Measurements from ENCODE around the gene UCK2. TPM values are rescaled to one million over a fixed set of nuclear protein-coding genes. Genes with fewer than 3 reads are reported as not detected.

Gene UCK2
- total and polyA plus RNA-seq, 10 of the 15 experiments (the other 5 are each of a cell fraction or from before 2014, with no cell fraction given), result 55.3 to 106 (median 84.9) TPM

- H3K4me2 ChIP-seq (ENCODE audit: control insufficient read depth, insufficient read depth), result no peak overlapping the region
- TF ChIP-seq YY1 (IDR thresholded peaks at IDR 0.05; ENCODE audit: low read depth, low read length) (peak; percentile 50; the same call in 1 of the 2 replicates), MAX (IDR thresholded peaks at IDR 0.05; ENCODE audit: low read depth, low read length) (no peak), STAT3 (IDR thresholded peaks at IDR 0.05; ENCODE audit: low read depth, low read length) (0 out of 2 replicates have a peak, but pooled peaks have one; percentile 57), CTCF (IDR thresholded peaks at IDR 0.05 in 2 of 3, conservative IDR thresholded peaks at IDR 0.05 in 1 of 3; ENCODE audit: control insufficient read depth in 2 of 3, extremely low read depth in 1 of 3, insufficient read depth in 1 of 3, low read depth in 3 of 3, low read length in 3 of 3) (peak; percentile 71 to 78 (median 74)), POLR2AphosphoS2 (IDR thresholded peaks at IDR 0.05; ENCODE audit: low read depth, low read length) (no peak), ZBTB33 (IDR thresholded peaks at IDR 0.05) (no peak), BHLHE40 (IDR thresholded peaks at IDR 0.05; ENCODE audit: borderline replicate concordance in 1 of 2, low read depth in 2 of 2, low read length in 1 of 2) (no peak), IRF4 (IDR thresholded peaks at IDR 0.05; ENCODE audit: low read depth, low read length) (0 out of 2 replicates have a peak, but pooled peaks have one; percentile 11), RAD21 (IDR thresholded peaks at IDR 0.05; ENCODE audit: insufficient read depth, low read depth, low read length) (peak; percentile 87), HDGF (IDR thresholded peaks at IDR 0.05) (no peak), RELB (IDR thresholded peaks at IDR 0.05; ENCODE audit: low read depth) (no peak), SMC3 (IDR thresholded peaks at IDR 0.05; ENCODE audit: borderline replicate concordance, low read length) (peak; percentile 92), POU2F2 (IDR thresholded peaks at IDR 0.05; ENCODE audit: borderline replicate concordance, low read depth, low read length) (peak; percentile 26; the same call in 1 of the 3 replicates), ZNF24 (IDR thresholded peaks at IDR 0.05) (no peak)
- no peak overlapping the region for H3K4me3 ChIP-seq
- DNase-seq (ENCODE audit: low read depth, low spot score), result no peak
- peak; percentile 64 for FAIRE-seq
- no TSS peak for BruUV-seq (replicated peaks)
- peak; percentile 81 for ATAC-seq
- 61% methylated on average over 10 of the region's 10 CpGs for WGBS (ENCODE audit: insufficient coverage, insufficient replicate concordance, low lambda C conversion rate, missing lambda C conversion rate)
- ChIA-PET CTCF (interaction anchor here (0.8 to 10.0 kb wide), 26 partner anchors 12 to 563 kb away, joined by 3 to 192 read pairs (median 4); no protein-coding TSS in a partner anchor), RAD21 (ENCODE audit: unreplicated experiment) (interaction anchor here (0.9 to 2.8 kb wide), 6 partner anchors 237 to 551 kb away, joined by 3 to 15 read pairs (median 4); no protein-coding TSS in a partner anchor), SMC1A (ENCODE audit: uncharacterized antibody, unreplicated experiment) (interaction anchor here (0.7 to 3.6 kb wide), 10 partner anchors 14 to 561 kb away, joined by 3 to 25 read pairs (median 4); partner anchors contain the start of gene FAM78B), POLR2A (no interaction called here)
- intact Hi-C loops (cut with micrococcal nuclease; ENCODE audit: unreplicated experiment), result loop anchor here (1.0 to 2.0 kb wide), 3 partner anchors 331 to 551 kb away; no protein-coding TSS in a partner anchor
- H3K27ac ChIP-seq (ENCODE audit: control insufficient read depth, insufficient read depth), result no peak overlapping the region
- H3K27me3 ChIP-seq (replicated peaks in 1 of 2; ENCODE audit: control insufficient read depth in 2 of 2, insufficient read depth in 2 of 2, low read length in 1 of 2), result no peaks in the 10 kb centered on the region
- H2AFZ ChIP-seq (ENCODE audit: control insufficient read depth, low read depth, low read length), result no peak overlapping the region
- no peak overlapping the region for H3K9ac ChIP-seq (ENCODE audit: control insufficient read depth, insufficient read depth, low read length)
- no peaks in the 10 kb centered on the region; the same call in 1 of the 2 replicates for H3K4me1 ChIP-seq (ENCODE audit: control insufficient read depth, insufficient read depth, low read length)
- H3K79me2 ChIP-seq (ENCODE audit: control insufficient read depth, insufficient read depth, low read length), result no peaks in the 10 kb centered on the region
- H3K9me3 ChIP-seq (replicated peaks; ENCODE audit: control insufficient read depth, insufficient read depth, low read length), result no peaks in the 10 kb centered on the region
- in situ Hi-C loops (cut with MboI), result no loop called here
- H4K20me1 ChIP-seq (ENCODE audit: control insufficient read depth, insufficient read depth), result no peaks in the 10 kb centered on the region; the same call in 1 of the 2 replicates
- H3K36me3 ChIP-seq (ENCODE audit: control insufficient read depth in 2 of 2, insufficient read depth in 2 of 2, low read length in 1 of 2), result no peaks in the 10 kb centered on the region
These were observed 100.8 kb downstream of the UCK2 start for GRCh38 chr1:165928075-165928731.
